Osteoblast (primary cell): ENCODE measurements around the gene AATF. TPM values are rescaled to one million over a fixed set of nuclear protein-coding genes. Genes with fewer than 3 reads are reported as not detected.

Experiments
- DNase-seq: peaks from one replicate; pipeline ENCODE4 v3.0.0; 2011; ENCODE audit warnings: low spot score, mixed read lengths; ENCODE audit not compliant: insufficient read length; ENCODE audit errors: missing footprints
- H2AFZ ChIP-seq: 2 replicates; pipeline ENCODE4 v1.6.0; 2011; ENCODE audit warnings: mild to moderate bottlenecking, low read length
- H3K27ac ChIP-seq: 2 replicates; pipeline ENCODE4 v1.5.1; 2011; ENCODE audit warnings: mild to moderate bottlenecking, low read depth, low read length, moderate library complexity
- H3K27me3 ChIP-seq: 2 replicates; pipeline ENCODE4 v1.6.0; 2012; ENCODE audit warnings: mild to moderate bottlenecking, control low read depth, inconsistent platforms, low read length, moderate library complexity; ENCODE audit not compliant: insufficient read depth
- H3K36me3 ChIP-seq: 2 replicates; pipeline ENCODE4 v1.5.1; 2011; ENCODE audit warnings: mild to moderate bottlenecking, low read length, control low read depth, moderate library complexity; ENCODE audit not compliant: insufficient read depth
- H3K4me1 ChIP-seq: 2 replicates; pipeline ENCODE4 v1.5.1; 2011; ENCODE audit warnings: mild to moderate bottlenecking, low read length, control low read depth, moderate library complexity; ENCODE audit not compliant: insufficient read depth
- H3K4me2 ChIP-seq: 2 replicates; pipeline ENCODE4 v1.6.0; 2011; ENCODE audit warnings: mild to moderate bottlenecking, low read length; ENCODE audit not compliant: insufficient read depth
- H3K4me3 ChIP-seq: fragments of 200-600 bp; sonication (generic); 3 replicates; pipeline ENCODE4 v1.5.1; 2012; ENCODE audit warnings: mild to moderate bottlenecking, low read length, inconsistent platforms; ENCODE audit not compliant: insufficient read depth
- H3K79me2 ChIP-seq: 2 replicates; pipeline ENCODE4 v1.6.0; 2012; ENCODE audit warnings: mild to moderate bottlenecking, low read length, control low read depth, inconsistent platforms; ENCODE audit not compliant: insufficient read depth
- H3K9me3 ChIP-seq: 2 replicates; pipeline ENCODE4 v1.5.1; 2011; ENCODE audit warnings: low read depth, low read length, control low read depth
- H4K20me1 ChIP-seq: 2 replicates; pipeline ENCODE4 v1.6.0; 2012; ENCODE audit warnings: mild to moderate bottlenecking, low read length, control low read depth; ENCODE audit not compliant: insufficient read depth
- CTCF ChIP-seq: IDR thresholded peaks from 2 replicates; pipeline ENCODE4 v1.5.1; 2011; ENCODE audit warnings: mild to moderate bottlenecking, low read depth, low read length, moderate library complexity; ENCODE audit errors: extremely low read depth
- total RNA-seq: library from RNA; depleted of rRNA; stranded (reverse); fragments of >200 nt; gene quantifications from 2 replicates; pipeline ENCODE4 v1.2.3, GENCODE V29; 2012

AATF gene
- total RNA-seq, 1 donor, result 22.4 TPM

GRCh38 chr17:36993227-36993626 lies 44.5 kb downstream of the AATF start:
- no peak overlapping the region for H3K4me3 ChIP-seq
- no peak overlapping the region for H3K4me2 ChIP-seq
- H3K27me3 ChIP-seq, result no peaks in the 10 kb centered on the region
- H3K9me3 ChIP-seq, result no peaks in the 10 kb centered on the region
- no peak overlapping the region for H3K27ac ChIP-seq
- H3K79me2 ChIP-seq, result peaks cover 3% of the 10 kb centered on the region
- no peak for DNase-seq
- H2AFZ ChIP-seq, result no peak overlapping the region
- peaks cover 3% of the 10 kb centered on the region for H3K4me1 ChIP-seq
- peaks cover 4% of the 10 kb centered on the region for H4K20me1 ChIP-seq
- TF ChIP-seq CTCF, result no peak
- H3K36me3 ChIP-seq, result peaks cover 36% of the 10 kb centered on the region

GRCh38 chr17:36994438-36994837 lies 45.7 kb downstream of the AATF start:
- Histone ChIP-seq H3K4me3 (no peak overlapping the region), H2AFZ (no peak overlapping the region), H3K27me3 (no peaks in the 10 kb centered on the region), H3K79me2 (peaks cover 3% of the 10 kb centered on the region), H3K27ac (no peak overlapping the region), H3K4me2 (no peak overlapping the region), H3K9me3 (no peaks in the 10 kb centered on the region), H3K4me1 (peaks cover 3% of the 10 kb centered on the region), H3K36me3 (peaks cover 25% of the 10 kb centered on the region), H4K20me1 (peaks cover 4% of the 10 kb centered on the region)
- no peak for TF ChIP-seq CTCF
- no peak for DNase-seq

- Histone ChIP-seq H3K4me1 (peaks cover under 1% of the 10 kb centered on the region), H3K27me3 (no peaks in the 10 kb centered on the region), H3K36me3 (peaks cover 25% of the 10 kb centered on the region), H3K27ac (no peak overlapping the region), H3K4me3 (no peak overlapping the region), H4K20me1 (no peaks in the 10 kb centered on the region), H2AFZ (no peak overlapping the region), H3K4me2 (no peak overlapping the region), H3K79me2 (no peaks in the 10 kb centered on the region), H3K9me3 (no peaks in the 10 kb centered on the region)
- no peak for DNase-seq
- TF ChIP-seq CTCF, result no peak
These were observed 50.7 kb downstream of the AATF start for GRCh38 chr17:36999471-36999870.

GRCh38 chr17:37016780-37017179 lies 68.0 kb downstream of the AATF start:
- Histone ChIP-seq H2AFZ (no peak overlapping the region), H3K4me2 (no peak overlapping the region), H3K79me2 (peaks cover 3% of the 10 kb centered on the region), H3K9me3 (no peaks in the 10 kb centered on the region), H3K27ac (no peak overlapping the region), H4K20me1 (no peaks in the 10 kb centered on the region), H3K36me3 (no peaks in the 10 kb centered on the region), H3K4me1 (no peaks in the 10 kb centered on the region), H3K4me3 (no peak overlapping the region), H3K27me3 (no peaks in the 10 kb centered on the region)
- no peak for DNase-seq
- no peak for TF ChIP-seq CTCF
